PC-3 (cell line): Measurements from ENCODE around the gene YPEL1. TPM values are rescaled to one million over a fixed set of nuclear protein-coding genes. Genes with fewer than 3 reads are reported as not detected.
A peak's percentile ranks its signal among the peaks of the same experiment; 100 is the strongest.

Experiments used
- ATAC-seq: fragments of 200-7000 bp; cut with Tn5 transposase; 2 replicates; pipeline ENCODE4 v1.9.1; 2020; ENCODE audit warnings: mild to moderate bottlenecking, moderate library complexity
- BruUV-seq: library from RNA; stranded (reverse); fragments of 400-500 nt; replicated peaks from 2 replicates; lab custom pipeline; 2021; lab: Mats Ljungman, UMichigan
- CTCF ChIA-PET: fragments of 300-600 bp; sonication (Branson Sonifier 250); formaldehyde crosslinking; loops from one replicate; lab custom pipeline; 2022; ENCODE audit warnings: antibody characterized with exemption; lab: Charles Lee
- POLR2A ChIA-PET: fragments of 300-600 bp; sonication (Branson Sonifier 250); formaldehyde crosslinking; loops from one replicate; lab custom pipeline; 2022; ENCODE audit warnings: antibody characterized with exemption; ENCODE audit not compliant: unreplicated experiment; lab: Charles Lee
- DNase-seq: peaks from one replicate; pipeline ENCODE4 v3.0.0-alpha.2; 2015
- H2AFZ ChIP-seq: fragments of 300-600 bp; sonication (generic); 2 replicates; pipeline ENCODE4 v1.6.0; 2016; ENCODE audit warnings: antibody characterized with exemption, low read length
- H3F3A ChIP-seq: fragments of 300-600 bp; sonication (generic); one replicate; pipeline ENCODE4 v1.6.0; 2017; ENCODE audit warnings: antibody characterized with exemption, low read length, control low read depth, mild to moderate bottlenecking; ENCODE audit not compliant: unreplicated experiment
- H3K27ac ChIP-seq: fragments of 300-600 bp; sonication (generic); 2 replicates; pipeline ENCODE4 v1.5.1; 2016; ENCODE audit warnings: mild to moderate bottlenecking, low read length
- H3K27me3 ChIP-seq: fragments of 300-600 bp; sonication (generic); 2 replicates; pipeline ENCODE4 v1.6.1; 2016; ENCODE audit warnings: low read length, mixed read lengths
- H3K36me3 ChIP-seq: fragments of 300-600 bp; sonication (generic); 2 replicates; pipeline ENCODE4 v1.6.1; 2016; ENCODE audit warnings: low read depth, mixed run types, low read length, mixed read lengths
- H3K4me1 ChIP-seq: fragments of 300-600 bp; sonication (generic); 2 replicates; pipeline ENCODE4 v1.5.1; 2016; ENCODE audit warnings: low read length; ENCODE audit not compliant: insufficient read depth
- H3K4me2 ChIP-seq: fragments of 300-600 bp; sonication (generic); 2 replicates; pipeline ENCODE4 v1.6.0; 2016; ENCODE audit warnings: low read length
- H3K4me3 ChIP-seq: fragments of 300-600 bp; sonication (generic); 2 replicates; pipeline ENCODE4 v1.5.1; 2016; ENCODE audit warnings: mild to moderate bottlenecking, low read length, mixed read lengths
- H3K79me2 ChIP-seq: fragments of 300-600 bp; sonication (generic); 2 replicates; pipeline ENCODE4 v1.6.1; 2017; ENCODE audit warnings: low read length, mixed read lengths
- H3K9ac ChIP-seq: fragments of 300-600 bp; sonication (generic); 2 replicates; pipeline ENCODE4 v1.6.0; 2016; ENCODE audit warnings: mild to moderate bottlenecking, low read length
- H3K9me2 ChIP-seq: fragments of 300-600 bp; sonication (generic); replicated peaks from 2 replicates; pipeline ENCODE4 v1.6.1; 2016; ENCODE audit warnings: mixed run types, low read length, mixed read lengths
- H3K9me3 ChIP-seq: fragments of 300-600 bp; sonication (generic); 2 replicates; pipeline ENCODE4 v1.6.1; 2016; ENCODE audit warnings: low read length, mixed read lengths
- H4K20me1 ChIP-seq: fragments of 300-600 bp; sonication (generic); 2 replicates; pipeline ENCODE4 v1.6.1; 2016; ENCODE audit warnings: low read length, mixed read lengths
- CTCF ChIP-seq: fragments of 300-600 bp; sonication (generic); conservative IDR thresholded peaks from 2 replicates; pipeline ENCODE4 v1.5.1; 2017; ENCODE audit warnings: antibody characterized with exemption, low read depth, mild to moderate bottlenecking, low read length
- EZH2 ChIP-seq: fragments of 300-600 bp; sonication (generic); IDR thresholded peaks from one replicate; pipeline ENCODE4 v1.6.1; 2017; ENCODE audit warnings: antibody characterized with exemption, mild to moderate bottlenecking, low read length; ENCODE audit not compliant: unreplicated experiment
- EZH2phosphoT487 ChIP-seq: fragments of 300-600 bp; sonication (generic); IDR thresholded peaks from 2 replicates; pipeline ENCODE4 v1.6.1; 2018; ENCODE audit warnings: mild to moderate bottlenecking, antibody characterized with exemption, low read length, borderline replicate concordance
- intact Hi-C: fragments of 100-400 bp; cut with micrococcal nuclease; formaldehyde crosslinking; loops from 2 replicates; pipeline ENCODE4 v1.9.0; 2023
- total RNA-seq: library from RNA; depleted of rRNA; stranded (reverse); fragments of >200 nt; gene quantifications from 2 replicates; pipeline ENCODE4 v1.2.3, GENCODE V29; 2014

Gene YPEL1
- total RNA-seq, 1 experiment from 2014 or later, result 3.2 TPM

GRCh38 chr22:21764038-21764804 lies 28.6 kb upstream of the YPEL1 start:
- Histone ChIP-seq H3K4me2 (no peak overlapping the region), H4K20me1 (no peaks in the 10 kb centered on the region), H3F3A (no peaks in the 10 kb centered on the region), H3K9ac (no peak overlapping the region), H3K27me3 (no peaks in the 10 kb centered on the region), H3K36me3 (peaks cover 6% of the 10 kb centered on the region), H3K27ac (no peak overlapping the region), H3K4me3 (no peak overlapping the region), H3K9me2 (no peaks in the 10 kb centered on the region), H3K79me2 (no peaks in the 10 kb centered on the region), H2AFZ (no peak overlapping the region), H3K9me3 (no peaks in the 10 kb centered on the region), H3K4me1 (no peaks in the 10 kb centered on the region)
- intact Hi-C loops, result no loop called here
- ChIA-PET POLR2A (no interaction called here), CTCF (no interaction called here)
- ATAC-seq, result no peak
- BruUV-seq, result no TSS peak
- TF ChIP-seq EZH2, result no peak
- TF ChIP-seq EZH2phosphoT487, result no peak
- TF ChIP-seq CTCF, result no peak
- no peak for DNase-seq

GRCh38 chr22:21762712-21763581 lies 27.4 kb upstream of the YPEL1 start:
- CTCF ChIA-PET, result no interaction called here
- TF ChIP-seq EZH2 (no peak), EZH2phosphoT487 (no peak), CTCF (no peak)
- BruUV-seq, result TSS peak; percentile 16
- Histone ChIP-seq H3K9ac (no peak overlapping the region), H3K4me1 (no peaks in the 10 kb centered on the region), H3F3A (no peaks in the 10 kb centered on the region), H3K27me3 (no peaks in the 10 kb centered on the region), H3K9me2 (no peaks in the 10 kb centered on the region), H4K20me1 (no peaks in the 10 kb centered on the region), H2AFZ (no peak overlapping the region), H3K9me3 (no peaks in the 10 kb centered on the region), H3K27ac (no peak overlapping the region), H3K4me3 (no peak overlapping the region), H3K4me2 (no peak overlapping the region), H3K36me3 (peaks cover 4% of the 10 kb centered on the region), H3K79me2 (no peaks in the 10 kb centered on the region)
- intact Hi-C loops, result no loop called here
- no peak for ATAC-seq
- POLR2A ChIA-PET, result no interaction called here
- DNase-seq, result no peak
